Ureter (tissue), 1 donor: Measurements from ENCODE around the gene CIITA. TPM values are rescaled to one million over a fixed set of nuclear protein-coding genes. Genes with fewer than 3 reads are reported as not detected.
"Not testable (repeated sequence)": the region's sequence is repeated elsewhere in the genome, so short reads cannot be mapped to it uniquely, and the experiment has no call there.

ENCODE experiments used
- DNase-seq: peaks from one replicate; pipeline ENCODE4 v3.0.0-alpha.2; 2020; ENCODE audit warnings: low spot score
- total RNA-seq: library from RNA; stranded (reverse); gene quantifications from one replicate; pipeline ENCODE4 v1.2.4, GENCODE V29; 2023
- donor health status: DM: yes; HTN: yes; CAD: no.

The CIITA gene
- total RNA-seq, 1 donor from 2014 or later, result 32.0 TPM

GRCh38 chr16:10918294-10919002, 41.4 kb downstream of the CIITA start:
- peak; percentile 95 for DNase-seq

GRCh38 chr16:10919003-10919351, 42.0 kb downstream of the CIITA start:
- DNase-seq, result no peak

GRCh38 chr16:10920726-10921427, 43.9 kb downstream of the CIITA start:
- no peak for DNase-seq

- no peak for DNase-seq
Measured at GRCh38 chr16:10921536-10922327, 44.7 kb downstream of the CIITA start.

- no peak for DNase-seq
Measured at GRCh38 chr16:10922328-10923145, 45.5 kb downstream of the CIITA start.

GRCh38 chr16:10923146-10923649, 46.2 kb downstream of the CIITA start:
- DNase-seq, result no peak

GRCh38 chr16:10923650-10924214, 46.7 kb downstream of the CIITA start:
- DNase-seq, result peak; percentile 70

GRCh38 chr16:10925285-10925684, 48.3 kb downstream of the CIITA start:
- not testable (repeated sequence) for DNase-seq

- DNase-seq, result no peak
Measured at GRCh38 chr16:10926094-10926493, 49.1 kb downstream of the CIITA start.

GRCh38 chr16:10926867-10927266, 49.9 kb downstream of the CIITA start:
- DNase-seq, result no peak

- no peak for DNase-seq
Measured at GRCh38 chr16:10927497-10928112, 50.6 kb downstream of the CIITA start.

- DNase-seq, result not testable (repeated sequence)
Measured at GRCh38 chr16:10929097-10929496, 52.1 kb downstream of the CIITA start.

- no peak for DNase-seq
Measured at GRCh38 chr16:10929853-10930754, 53.1 kb downstream of the CIITA start.

- no peak for DNase-seq
Measured at GRCh38 chr16:10930755-10931093, 53.7 kb downstream of the CIITA start.

GRCh38 chr16:10931134-10931533, 54.1 kb downstream of the CIITA start:
- DNase-seq, result no peak

- no peak for DNase-seq
Measured at GRCh38 chr16:10931977-10932632, 55.1 kb downstream of the CIITA start.

GRCh38 chr16:10932959-10933710, 56.1 kb downstream of the CIITA start:
- DNase-seq, result no peak

- DNase-seq, result no peak
Measured at GRCh38 chr16:10933865-10934264, 56.9 kb downstream of the CIITA start.
